NT2/D1 (cell line): ENCODE measurements around the gene ACKR4.

Source experiments
- SUZ12 ChIP-seq: IDR thresholded peaks from 2 replicates; pipeline ENCODE4 v1.6.1; 2011; ENCODE audit not compliant: insufficient read length, insufficient read depth; ENCODE audit errors: extremely low read depth
- YY1 ChIP-seq: IDR thresholded peaks from 2 replicates; pipeline ENCODE4 v1.6.1; 2011; ENCODE audit not compliant: insufficient read length, insufficient read depth

GRCh38 chr3:132596326-132596725 lies 744 bp upstream of the ACKR4 start:
- TF ChIP-seq YY1, result no peak
- no peak for TF ChIP-seq SUZ12
